GM12892 (cell line): ENCODE results near the gene CORO2A.

Source experiments
- DNase-seq: peaks from one replicate; pipeline ENCODE4 v3.0.0; 2011; ENCODE audit not compliant: insufficient read length
- FAIRE-seq: peaks from 2 replicates; lab custom pipeline; 2011; peaks lifted over from hg19 to GRCh38; lab: Jason Lieb, UNC
- POLR2A ChIP-seq: IDR thresholded peaks from 2 replicates; pipeline ENCODE4 v1.6.1; 2011; ENCODE audit warnings: low read depth, low read length, control low read depth
- POLR2AphosphoS5 ChIP-seq: IDR thresholded peaks from 2 replicates; pipeline ENCODE4 v1.6.1; 2011; ENCODE audit warnings: low read depth, low read length, control low read depth
- TAF1 ChIP-seq: IDR thresholded peaks from 2 replicates; pipeline ENCODE4 v1.6.1; 2011; ENCODE audit warnings: low read depth, mild to moderate bottlenecking, control low read depth, low read length, borderline replicate concordance

Gene CORO2A

DNA sequence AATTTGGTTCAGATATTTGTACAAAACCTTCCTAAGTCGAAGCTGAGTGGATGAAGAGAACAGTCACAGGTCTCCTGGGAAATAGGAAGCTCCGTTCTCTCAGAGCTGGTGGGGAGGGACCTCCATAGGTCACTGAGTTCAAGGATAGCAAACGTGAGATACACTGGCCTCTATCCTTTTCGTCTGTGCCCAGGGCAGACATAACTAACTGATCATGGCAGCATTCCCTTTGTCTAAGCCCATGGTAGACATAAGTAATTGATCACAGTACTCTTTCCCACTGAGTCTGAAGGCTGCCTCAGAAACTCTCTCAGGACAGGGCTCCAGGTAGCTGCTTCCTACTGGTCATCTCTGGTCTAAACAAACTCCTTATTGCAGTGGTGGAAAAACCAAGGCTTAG is 12.3 kb upstream of the CORO2A start:
- peak; percentile 30 for FAIRE-seq
- no peak for DNase-seq
- TF ChIP-seq POLR2AphosphoS5, result no peak
- TF ChIP-seq POLR2A, result no peak
- no peak for TF ChIP-seq TAF1

DNA sequence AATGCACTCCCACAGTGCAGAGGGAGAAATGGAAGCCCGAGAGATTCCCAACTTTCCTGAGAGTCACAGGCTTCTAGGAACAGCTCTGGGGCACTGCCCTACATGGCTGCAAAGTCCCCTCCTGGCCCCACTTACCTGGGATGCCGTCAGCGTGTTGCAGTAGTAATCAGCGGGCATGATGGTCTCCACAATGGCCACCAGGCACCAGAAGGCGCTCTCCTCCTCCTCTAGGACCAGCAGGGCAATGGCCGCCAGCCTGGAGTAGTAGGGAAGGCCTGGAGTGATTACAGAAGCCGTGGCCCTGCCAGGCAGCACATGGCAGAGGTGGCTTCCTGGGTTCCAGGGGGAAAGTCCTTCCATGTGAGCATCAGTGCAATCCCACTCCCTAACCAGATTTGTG is 10.7 kb upstream of the CORO2A start:
- DNase-seq, result no peak
- TF ChIP-seq POLR2A (no peak), TAF1 (no peak), POLR2AphosphoS5 (no peak)
- no peak for FAIRE-seq

DNA sequence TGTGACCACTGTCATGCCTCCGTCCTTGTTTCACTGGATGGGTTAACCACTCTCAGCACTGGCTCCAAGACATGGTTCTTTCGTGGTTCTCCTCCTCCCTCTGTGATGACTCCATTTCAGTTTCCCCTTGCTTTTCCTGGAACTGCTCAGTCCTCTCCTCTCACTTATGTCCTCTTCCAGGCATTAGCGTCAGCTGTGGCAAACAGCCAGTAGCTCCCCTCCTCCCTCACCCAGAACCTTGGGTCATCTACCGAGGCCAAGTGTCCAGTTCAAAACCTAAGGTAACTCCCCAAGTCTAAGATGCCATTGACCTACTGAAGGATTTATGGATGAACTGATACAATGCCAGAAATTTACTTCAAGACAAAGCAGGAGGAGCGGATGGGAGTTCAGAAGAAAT is 9.8 kb upstream of the CORO2A start:
- FAIRE-seq, result no peak
- TF ChIP-seq TAF1 (no peak), POLR2A (no peak), POLR2AphosphoS5 (no peak)
- DNase-seq, result no peak

DNA sequence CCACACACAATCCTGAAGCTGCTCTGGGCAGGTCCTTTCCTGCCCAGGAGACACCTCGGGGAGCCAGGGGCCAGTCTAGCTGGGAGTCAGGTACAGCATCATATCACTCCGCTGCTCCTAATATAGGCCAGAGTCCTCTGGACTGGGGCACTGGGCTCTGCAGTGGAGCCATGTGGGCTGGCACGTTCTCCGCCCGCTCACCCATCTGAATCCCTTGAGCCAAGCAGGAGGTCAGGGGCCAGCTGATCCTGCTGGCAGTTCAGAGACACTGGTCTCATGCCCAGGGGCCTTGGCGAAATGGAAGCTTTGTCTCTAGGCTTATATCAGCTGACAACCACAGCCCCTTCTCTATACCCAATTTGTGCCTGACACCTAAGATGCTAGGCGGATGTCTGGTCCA is 9.3 kb upstream of the CORO2A start:
- DNase-seq, result no peak
- TF ChIP-seq POLR2A, result no peak
- no peak for TF ChIP-seq TAF1
- TF ChIP-seq POLR2AphosphoS5, result no peak
- FAIRE-seq, result no peak

DNA sequence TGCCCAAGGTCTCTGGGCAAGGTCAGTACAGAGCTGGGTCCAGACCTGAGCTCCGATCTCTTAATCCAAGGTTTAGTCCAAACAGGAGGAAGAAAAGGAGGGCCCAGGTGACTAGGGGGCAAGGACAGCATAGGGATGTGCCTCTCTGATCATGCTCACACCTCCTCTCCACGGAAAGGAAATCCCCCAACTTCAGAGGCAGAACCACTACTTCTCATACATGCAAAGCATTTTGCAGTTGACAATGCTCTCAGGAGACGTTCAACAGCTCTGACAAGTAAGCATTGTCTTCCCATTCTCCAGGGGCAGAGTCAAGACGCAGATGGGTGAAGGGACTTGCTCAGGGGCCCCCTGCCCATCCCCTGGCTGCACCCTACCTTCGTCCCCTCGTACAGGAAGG is 8.7 kb upstream of the CORO2A start:
- no peak for TF ChIP-seq POLR2A
- no peak for TF ChIP-seq TAF1
- no peak for TF ChIP-seq POLR2AphosphoS5
- FAIRE-seq, result peak; percentile 94
- peak; percentile 47 for DNase-seq

DNA sequence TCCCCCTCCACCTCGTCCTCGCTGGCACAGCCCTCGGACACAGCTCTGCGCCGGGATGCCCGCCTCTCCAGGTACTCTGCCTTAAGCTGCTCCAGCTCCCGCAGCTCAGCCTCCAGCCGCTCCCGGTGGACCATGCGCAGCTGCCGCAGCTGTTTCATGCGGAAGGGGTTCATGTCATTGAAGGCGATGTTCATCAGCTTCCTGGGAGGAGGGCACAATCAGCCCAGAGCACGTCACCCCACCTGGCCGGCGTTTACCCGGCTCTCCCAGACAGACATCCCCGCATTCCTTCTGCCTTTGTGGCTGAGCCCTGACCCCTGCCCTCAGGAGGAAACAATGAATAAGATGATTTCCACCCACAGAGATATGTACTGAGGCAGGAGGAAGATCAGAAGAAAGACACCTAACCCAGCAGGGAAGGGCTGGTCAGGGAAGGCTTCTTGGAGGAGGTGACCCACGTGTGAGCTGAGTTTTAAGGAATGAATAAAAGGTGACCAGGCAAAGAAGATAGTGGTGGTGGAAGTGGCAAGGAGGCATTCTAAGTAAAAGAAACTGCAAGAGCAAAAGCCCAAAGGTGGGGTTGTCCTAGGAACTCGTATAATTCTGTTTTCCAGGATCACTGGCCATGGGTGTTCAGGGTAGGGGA is 7.1 kb upstream of the CORO2A start:
- no peak for DNase-seq
- TF ChIP-seq POLR2AphosphoS5, result no peak
- no peak for TF ChIP-seq TAF1
- TF ChIP-seq POLR2A, result no peak
- FAIRE-seq, result no peak

DNA sequence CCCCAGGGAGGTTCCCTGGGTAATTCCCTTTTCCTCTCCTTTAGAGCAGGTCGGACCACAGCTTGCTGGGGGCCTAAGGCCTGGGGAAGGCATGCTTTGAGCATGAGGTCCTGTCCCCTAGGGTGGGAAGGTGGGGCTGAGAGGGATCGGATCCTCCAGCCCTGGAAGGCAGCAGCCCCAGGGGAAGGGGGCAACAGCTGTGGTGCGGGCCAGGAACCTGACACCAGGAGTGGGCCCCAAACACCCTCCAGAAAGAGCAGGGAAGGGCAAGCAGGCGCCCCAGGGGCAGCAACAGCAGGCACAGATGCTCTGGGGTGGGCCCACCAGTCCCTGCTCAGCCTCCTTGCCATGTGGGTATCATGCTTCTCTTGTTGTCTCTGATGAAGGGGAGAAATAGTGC is 3.2 kb upstream of the CORO2A start:
- no peak for DNase-seq
- TF ChIP-seq POLR2A (no peak), TAF1 (no peak), POLR2AphosphoS5 (no peak)
- no peak for FAIRE-seq

DNA sequence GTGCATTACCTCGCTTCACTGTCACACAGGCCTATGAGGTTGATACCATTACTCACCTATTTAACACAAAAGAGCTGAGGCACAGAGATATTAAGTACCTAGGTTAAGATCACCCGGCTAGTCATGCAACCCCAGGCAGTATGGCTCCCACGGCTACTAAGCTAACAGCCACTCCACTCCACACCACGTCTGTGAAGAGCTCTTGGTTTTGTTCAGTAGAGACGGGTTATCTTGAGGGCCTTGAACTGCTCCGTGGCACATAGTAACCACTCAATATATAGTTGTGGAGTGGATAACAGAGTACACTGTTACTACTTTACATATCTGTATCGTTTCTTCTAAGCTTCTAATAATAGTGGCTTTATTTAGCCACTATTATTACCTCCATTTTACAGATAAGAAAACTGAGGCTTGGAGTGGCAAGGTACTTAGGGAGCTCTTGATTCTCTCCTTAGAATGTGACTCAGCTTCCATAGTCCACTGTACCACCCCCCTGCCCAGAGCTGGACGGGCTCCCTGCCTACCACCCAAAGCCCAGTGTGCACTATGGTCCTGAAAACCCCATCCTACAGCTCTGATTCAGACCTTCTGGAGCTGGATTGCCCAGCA is 1.0 kb upstream of the CORO2A start:
- DNase-seq (no peak), FAIRE-seq (no peak)
- no peak for TF ChIP-seq POLR2A
- no peak for TF ChIP-seq POLR2AphosphoS5
- no peak for TF ChIP-seq TAF1

DNA sequence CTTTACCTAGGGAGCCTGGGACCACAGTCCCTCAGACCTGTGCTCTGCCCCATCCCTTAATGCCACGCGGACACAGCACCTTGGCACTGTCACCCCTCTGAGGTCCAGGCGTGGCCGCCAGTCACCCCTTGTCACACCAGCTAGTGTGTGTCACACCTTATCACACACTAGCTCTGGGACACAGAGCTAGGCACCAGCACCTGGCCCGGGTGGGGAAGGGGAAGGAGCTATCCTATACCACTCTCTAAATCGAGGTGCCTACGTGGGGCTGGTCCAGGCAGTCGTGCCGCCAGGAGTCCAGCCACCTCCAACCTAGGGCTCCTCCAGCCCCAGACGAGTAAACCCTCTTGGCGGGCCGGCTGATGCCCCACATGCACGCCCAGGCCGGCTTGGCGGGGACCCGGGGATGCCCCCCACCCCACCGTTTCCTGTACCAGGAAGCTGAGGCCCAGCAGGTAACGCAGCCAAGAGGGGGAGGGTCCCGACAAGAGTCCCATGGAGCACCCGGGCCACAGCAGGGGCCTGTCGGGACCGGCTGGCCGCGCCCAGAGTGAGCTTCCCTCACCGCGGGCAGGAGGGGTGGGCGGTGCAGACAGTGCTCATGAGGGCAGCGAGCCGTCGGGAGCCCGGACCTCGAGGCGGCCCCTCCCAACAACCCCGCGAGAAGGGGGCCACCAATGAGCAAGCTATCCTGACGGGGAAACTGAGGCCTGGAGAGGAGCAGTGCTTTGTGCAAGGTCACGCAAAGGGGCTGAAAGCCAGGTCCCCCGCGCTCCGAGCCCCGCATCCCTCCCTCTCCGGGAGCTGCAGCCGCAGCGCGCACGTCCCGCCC is 550 bp downstream of the CORO2A start:
- peak; percentile 36 for DNase-seq
- no peak for FAIRE-seq

DNA sequence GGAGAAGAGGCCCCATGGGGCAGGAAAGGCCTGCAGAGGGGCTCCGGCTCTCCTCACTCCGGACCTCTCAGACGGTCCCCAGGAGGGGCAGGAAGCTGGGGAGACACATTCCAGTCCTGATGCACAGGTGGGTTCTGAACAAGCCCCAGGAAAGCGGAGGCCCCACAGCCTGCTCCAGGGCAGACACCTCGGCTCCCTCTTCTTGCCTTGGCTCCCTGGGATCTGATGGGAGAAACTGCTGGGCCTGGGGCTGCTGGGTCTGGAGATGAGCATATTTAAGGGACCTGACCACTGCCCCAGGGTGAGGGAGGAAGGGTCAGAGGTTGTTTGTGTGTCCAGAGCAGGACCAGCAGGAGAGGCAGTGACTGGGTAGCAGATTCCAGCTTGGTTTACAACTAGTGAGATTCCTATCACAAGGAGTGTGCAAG is 1.2 kb downstream of the CORO2A start:
- FAIRE-seq, result no peak
- TF ChIP-seq TAF1 (no peak), POLR2AphosphoS5 (no peak), POLR2A (no peak)

More for the DNA sequence above, 550 bp downstream of the CORO2A start:
- TF ChIP-seq POLR2A, result no peak
- TF ChIP-seq TAF1, result no peak
- TF ChIP-seq POLR2AphosphoS5, result no peak

DNA sequence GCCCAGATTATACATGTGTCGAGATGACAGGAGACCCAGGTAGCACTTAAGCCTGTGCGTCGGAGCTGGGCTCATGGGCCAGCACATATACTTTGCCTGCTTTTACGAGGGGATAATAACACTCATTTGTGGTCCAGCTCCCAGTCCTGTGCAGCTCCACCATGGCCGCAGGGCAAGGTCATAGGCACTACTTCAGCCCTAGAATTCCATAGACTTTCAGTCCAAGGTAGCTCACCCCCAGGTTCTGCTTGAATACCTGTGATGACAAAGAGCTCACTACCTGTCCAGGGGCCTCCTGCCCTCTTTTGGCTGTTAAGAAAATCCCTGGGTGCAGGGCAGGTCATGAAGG is 1.7 kb downstream of the CORO2A start:
- FAIRE-seq (no peak), DNase-seq (no peak)
- TF ChIP-seq TAF1, result no peak
- TF ChIP-seq POLR2A, result no peak
- no peak for TF ChIP-seq POLR2AphosphoS5

More for the DNA sequence above, 1.2 kb downstream of the CORO2A start:
- no peak for DNase-seq

DNA sequence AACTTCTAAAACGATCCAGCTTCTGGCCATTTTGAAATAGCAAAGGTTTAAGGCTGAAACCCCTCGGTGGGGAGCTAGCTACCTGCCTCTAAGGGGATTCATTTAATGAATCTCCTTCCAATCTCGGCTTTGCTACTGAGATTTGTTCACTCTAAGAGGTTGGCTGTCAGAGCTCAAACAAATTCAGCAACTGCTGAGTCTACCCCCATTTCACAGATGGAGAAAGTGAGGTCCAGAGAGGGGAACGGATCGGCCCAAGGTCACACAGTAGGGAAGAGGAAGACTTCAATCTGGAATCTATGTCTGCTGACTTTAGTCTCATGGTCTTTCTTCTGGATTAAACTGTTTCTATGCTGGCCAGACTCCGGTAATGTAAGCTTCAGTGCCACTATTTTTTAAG is 3.0 kb downstream of the CORO2A start:
- TF ChIP-seq POLR2A (no peak), TAF1 (no peak), POLR2AphosphoS5 (no peak)
- DNase-seq (no peak), FAIRE-seq (no peak)
